Omental fat pad (tissue), 4 donors: ENCODE results near the gene TMEM181. TPM values are rescaled to one million over a fixed set of nuclear protein-coding genes. Genes with fewer than 3 reads are reported as not detected.

ENCODE experiments used
- small RNA-seq: library from RNA; depleted of rRNA; stranded (forward); fragments of <200 nt; gene quantifications from one replicate; pipeline ENCODE3, GENCODE V24; 2016
- total RNA-seq, 4 donors: library from RNA; depleted of rRNA; stranded (reverse); fragments of >200 nt; gene quantifications; one replicate each; pipeline ENCODE4 v1.1.0, GENCODE V29; 2016

The TMEM181 gene
- total RNA-seq, 4 donors from 2014 or later, result 16.1 to 27.6 (median 20.6) TPM

Small RNA genes lying within 50 kb of the gene (small RNA-seq; reads per million reads assigned to genes)
- gene MIR7161, result not detected

Other genes starting within 250 kb of the TMEM181 start
- gene TULP4, start 247.6 kb upstream of the TMEM181 start, total RNA-seq, result 100 to 1,000 TPM in 2 of 4 donors, 10 to 100 TPM in 2; 76.7 to 118 (median 95.7) TPM
- 10 to 100 TPM; 43.8 to 70.4 (median 60.7) TPM for gene DYNLT1, start 84.7 kb downstream of the TMEM181 start, total RNA-seq
- 10 to 100 TPM in 1 of 4 donors, 1 to 10 TPM in 3; 5.3 to 16.3 (median 6.8) TPM for gene SYTL3, start 90.0 kb downstream of the TMEM181 start, total RNA-seq